Measurements from ENCODE around the gene PPP1R1A. TPM values are rescaled to one million over a fixed set of nuclear protein-coding genes. Genes with fewer than 3 reads are reported as not detected.

The PPP1R1A gene
- total RNA-seq, 1 experiment from 2014 or later, result 8.5 TPM

DNA sequence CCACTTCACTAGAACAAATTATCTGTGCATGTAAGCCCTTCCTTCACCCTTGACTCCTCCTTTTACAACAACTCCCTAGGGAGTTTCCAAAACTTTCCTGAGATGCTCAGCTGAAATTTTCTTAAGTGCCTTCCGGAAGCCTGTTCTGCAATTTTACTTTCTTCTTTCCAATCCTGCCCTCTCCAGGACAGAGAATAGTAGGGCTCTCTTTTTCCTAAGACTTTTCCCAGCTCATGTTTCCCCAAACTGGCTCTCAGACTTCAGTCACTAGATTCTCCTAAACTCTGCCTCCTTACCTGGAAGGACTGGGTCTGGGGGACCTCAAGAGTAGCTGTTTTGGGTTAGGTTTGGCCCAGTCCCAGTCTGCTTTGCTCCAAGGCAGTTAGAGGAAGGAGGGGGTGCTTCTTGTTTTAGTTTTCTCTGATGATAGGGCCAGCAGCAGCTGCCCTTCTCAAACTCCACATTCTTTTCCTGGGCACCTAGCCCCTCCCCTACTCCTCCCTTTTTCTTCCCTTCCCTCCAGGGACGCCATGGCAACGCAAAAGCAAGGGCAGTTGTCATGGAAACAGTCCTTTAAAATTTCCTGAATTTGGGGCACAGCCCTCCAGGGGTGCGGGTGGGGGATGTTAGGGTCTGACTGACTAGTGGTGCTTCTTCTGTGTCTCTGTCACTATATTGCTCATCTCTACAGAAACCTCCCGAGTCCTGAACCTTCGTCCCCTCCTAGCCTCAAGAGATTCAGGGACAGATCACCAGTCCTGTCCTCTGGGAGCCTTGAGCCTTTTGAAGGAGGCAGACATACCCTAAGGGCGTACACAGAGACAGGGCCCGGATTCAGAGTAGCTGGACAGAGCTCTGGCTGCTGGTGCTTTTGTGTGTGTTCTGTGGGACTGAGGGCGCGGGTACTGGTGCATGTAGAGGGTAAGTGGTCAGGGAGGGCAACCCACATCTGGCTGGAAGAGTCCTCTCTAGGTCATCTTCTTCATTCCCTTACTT, 17.0 kb downstream of the PPP1R1A start:
- Histone ChIP-seq H4K91ac (ENCODE audit: insufficient read length, low read depth, low read length) (no peak overlapping the region), H4K8ac (replicated peaks; ENCODE audit: insufficient read length, low read depth, low read length) (no peak overlapping the region), H2AFZ (ENCODE audit: low read length) (no peak overlapping the region), H4K20me1 (ENCODE audit: control insufficient read depth, insufficient read depth, insufficient read length) (peaks cover 2% of the 10 kb centered on the region), H3K4ac (ENCODE audit: low read depth, low read length) (no peak overlapping the region; the same call in 1 of the 2 replicates), H3K9me3 (ENCODE audit: control insufficient read depth, low read depth, low read length) (no peaks in the 10 kb centered on the region), H2BK12ac (ENCODE audit: insufficient read length, low read depth, low read length) (no peak overlapping the region), H2BK20ac (ENCODE audit: low read depth, low read length, poor library complexity, severe bottlenecking) (no peak overlapping the region), H3K23me2 (ENCODE audit: insufficient read length, low read depth, low read length, poor library complexity, severe bottlenecking) (no peaks in the 10 kb centered on the region), H2BK15ac (ENCODE audit: low read depth, low read length) (no peak overlapping the region), H3K27me3 (ENCODE audit: insufficient read depth, low read length) (no peaks in the 10 kb centered on the region; the same call in 1 of the 2 replicates), H3K27ac (ENCODE audit: insufficient read length, low read depth, low read length) (no peak overlapping the region), H3K23ac (ENCODE audit: insufficient read length, low read depth, low read length) (no peak overlapping the region), H3K18ac (ENCODE audit: insufficient read length, low read depth, low read length) (peak overlapping the region; percentile 85), H2BK5ac (ENCODE audit: insufficient read length, low read length) (no peak overlapping the region), H4K5ac (ENCODE audit: insufficient read length, low read depth, low read length) (no peak overlapping the region), H3K14ac (ENCODE audit: insufficient read depth, low read length) (peak overlapping the region; percentile 76; the same call in 1 of the 2 replicates), H2AK5ac (ENCODE audit: insufficient read length, low read length) (no peak overlapping the region), H3K79me2 (ENCODE audit: insufficient read depth, low read length) (no peaks in the 10 kb centered on the region), H3K4me1 (ENCODE audit: insufficient read depth, low read length) (peaks cover 4% of the 10 kb centered on the region), H3K79me1 (ENCODE audit: insufficient read depth, low read depth, low read length, poor library complexity, severe bottlenecking) (no peaks in the 10 kb centered on the region), H3K9ac (ENCODE audit: extremely low read depth, insufficient read length, low read length) (no peak overlapping the region), H2BK120ac (ENCODE audit: low read depth, low read length, poor library complexity, severe bottlenecking) (no peak overlapping the region), H3K56ac (ENCODE audit: insufficient read length, low read depth, low read length) (no peak overlapping the region), H3T11ph (ENCODE audit: low read length) (no peak overlapping the region), H3K4me2 (ENCODE audit: insufficient read depth, insufficient read length, low read length) (no peak overlapping the region)
- WGBS (ENCODE audit: extremely low coverage, insufficient read length, low lambda C conversion rate), result no CpG with 5 or more reads among the region's 10 CpGs
- DNase-seq, result peak; percentile 54
- H3K9me3 Mint-ChIP-seq, result no peaks in the 10 kb centered on the region; a peak in 1 of 5 replicates
- TF ChIP-seq, protein P1, sequence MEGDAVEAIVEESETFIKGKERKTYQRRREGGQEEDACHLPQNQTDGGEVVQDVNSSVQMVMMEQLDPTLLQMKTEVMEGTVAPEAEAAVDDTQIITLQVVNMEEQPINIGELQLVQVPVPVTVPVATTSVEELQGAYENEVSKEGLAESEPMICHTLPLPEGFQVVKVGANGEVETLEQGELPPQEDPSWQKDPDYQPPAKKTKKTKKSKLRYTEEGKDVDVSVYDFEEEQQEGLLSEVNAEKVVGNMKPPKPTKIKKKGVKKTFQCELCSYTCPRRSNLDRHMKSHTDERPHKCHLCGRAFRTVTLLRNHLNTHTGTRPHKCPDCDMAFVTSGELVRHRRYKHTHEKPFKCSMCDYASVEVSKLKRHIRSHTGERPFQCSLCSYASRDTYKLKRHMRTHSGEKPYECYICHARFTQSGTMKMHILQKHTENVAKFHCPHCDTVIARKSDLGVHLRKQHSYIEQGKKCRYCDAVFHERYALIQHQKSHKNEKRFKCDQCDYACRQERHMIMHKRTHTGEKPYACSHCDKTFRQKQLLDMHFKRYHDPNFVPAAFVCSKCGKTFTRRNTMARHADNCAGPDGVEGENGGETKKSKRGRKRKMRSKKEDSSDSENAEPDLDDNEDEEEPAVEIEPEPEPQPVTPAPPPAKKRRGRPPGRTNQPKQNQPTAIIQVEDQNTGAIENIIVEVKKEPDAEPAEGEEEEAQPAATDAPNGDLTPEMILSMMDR (conservative IDR thresholded peaks at IDR 0.05), result peak; percentile 46
- peaks cover 37 to 41% of the 10 kb centered on the region in 2 experiments for H3K4me1 Mint-ChIP-seq
- H3K36me3 Mint-ChIP-seq (ENCODE audit: insufficient read depth in 1 of 3, low read depth in 3 of 3), result no peaks in the 10 kb centered on the region; a peak in 1 of 7 replicates
- H3K27me3 Mint-ChIP-seq (ENCODE audit: low read depth), result peaks cover 80% of the 10 kb centered on the region
- H3K4me3 Mint-ChIP-seq, result peak overlapping the region in 1 of 2 experiments; percentile 18; a peak in 2 of 5 replicates
- peak overlapping the region; percentile 37 to 69 (median 60); a peak in 4 of 7 replicates for H3K27ac Mint-ChIP-seq
